ENCODE data around the gene PADI4.

GRCh38 chr1:17293681-17294425, 14.1 kb upstream of the PADI4 start:
- no peak for TF ChIP-seq POLR2AphosphoS5 (IDR thresholded peaks at IDR 0.05)
- TF ChIP-seq CTCF (IDR thresholded peaks at IDR 0.05), result no peak
